Kidney tubule cell (primary cell): Measurements from ENCODE around the gene CXCL8.

Experiments used
- DNase-seq: peaks from one replicate; pipeline ENCODE4 v3.0.0-alpha.2; 2018; ENCODE audit warnings: low spot score

The CXCL8 gene

DNA sequence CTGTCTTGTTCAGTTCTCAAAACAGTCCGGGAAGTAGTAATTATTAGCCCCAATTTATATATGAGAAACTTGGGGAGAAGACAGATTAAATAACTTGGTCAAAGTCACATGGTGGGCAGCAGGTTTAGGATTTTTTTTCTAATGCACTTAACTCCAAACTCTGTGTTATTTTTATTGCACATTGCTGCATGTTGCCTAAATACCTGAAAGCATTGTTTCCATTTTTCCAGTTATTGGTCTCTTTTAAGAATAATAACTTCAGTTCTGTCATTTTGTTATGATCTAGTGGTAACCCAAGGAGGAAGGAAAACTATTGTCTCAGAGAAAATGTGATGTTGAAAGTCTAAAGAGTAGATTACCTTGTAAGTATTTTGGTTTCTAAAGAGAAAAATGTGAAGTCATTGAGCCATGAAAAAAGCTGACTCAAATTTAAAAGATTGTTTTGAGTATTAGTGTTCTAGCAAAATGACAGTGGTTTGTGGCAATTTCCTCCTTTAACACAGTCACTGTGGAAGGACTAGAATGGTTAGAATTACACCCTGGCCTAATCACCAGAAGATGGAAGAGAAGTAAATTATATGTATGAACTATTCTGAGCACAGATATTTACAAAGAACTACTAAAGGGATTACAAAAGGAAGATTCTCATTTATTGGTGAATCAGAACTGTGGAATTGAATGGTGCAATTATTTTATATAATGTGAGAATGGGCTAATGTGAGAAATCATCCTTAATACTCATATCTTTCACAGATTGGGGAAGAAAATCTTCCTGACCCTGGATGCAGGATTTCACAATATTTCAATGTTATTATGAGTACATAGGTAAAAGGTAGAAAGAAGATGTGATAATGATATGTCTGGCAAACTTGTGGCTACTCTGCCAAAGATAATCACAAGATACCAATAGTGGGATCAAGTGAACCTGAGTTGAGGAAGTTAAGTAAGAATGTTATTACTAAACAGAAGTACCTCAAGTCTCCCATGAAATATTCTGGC, 21.7 kb upstream of the CXCL8 start:
- DNase-seq: peak; percentile 85

DNA sequence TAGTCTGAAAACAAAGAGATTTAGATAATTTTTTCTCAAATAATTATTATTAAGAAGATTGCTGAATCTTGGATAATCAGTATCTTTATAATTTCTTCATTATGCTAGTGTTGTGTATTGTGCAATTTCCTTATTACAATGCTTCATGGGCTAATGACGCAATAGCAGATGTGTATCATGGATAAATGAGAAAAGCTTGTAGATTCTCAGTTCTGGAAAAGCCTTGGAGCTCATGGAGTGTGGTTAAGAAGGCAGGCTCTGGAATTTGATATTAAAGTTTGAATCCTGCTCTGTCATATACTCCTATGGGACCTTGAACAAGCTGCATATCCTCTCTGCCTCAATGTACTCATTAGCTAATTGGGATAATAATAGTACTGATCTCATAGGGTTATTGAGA, 18.9 kb upstream of the CXCL8 start:
- DNase-seq: peak; percentile 32

GRCh38 chr4:73721909-73722308, 18.5 kb upstream of the CXCL8 start:
- peak; percentile 72 for DNase-seq

- DNase-seq: peak; percentile 66
Observed at GRCh38 chr4:73723023-73723422, 17.3 kb upstream of the CXCL8 start.

- peak; percentile 51 for DNase-seq
Observed at GRCh38 chr4:73723928-73724327, 16.4 kb upstream of the CXCL8 start.

DNA sequence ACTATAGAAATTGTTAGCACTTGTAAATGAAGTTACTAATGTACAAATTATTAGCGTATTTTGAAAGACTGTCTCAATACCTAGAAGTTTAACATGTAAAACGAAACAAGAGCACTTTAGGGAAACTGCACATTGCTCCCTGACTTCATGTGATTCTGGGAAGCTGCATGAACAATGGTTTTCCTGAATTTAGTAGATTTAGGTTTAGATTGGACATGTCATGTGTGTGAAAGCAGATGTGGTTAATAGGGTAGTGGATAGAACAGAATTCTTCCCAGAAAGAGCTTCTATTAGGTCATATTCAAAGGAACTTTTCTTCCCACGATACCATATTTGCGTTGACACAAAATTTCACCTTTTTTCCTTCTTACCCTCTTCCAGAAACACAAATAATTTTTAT, 14.9 kb upstream of the CXCL8 start:
- DNase-seq: no peak

DNA sequence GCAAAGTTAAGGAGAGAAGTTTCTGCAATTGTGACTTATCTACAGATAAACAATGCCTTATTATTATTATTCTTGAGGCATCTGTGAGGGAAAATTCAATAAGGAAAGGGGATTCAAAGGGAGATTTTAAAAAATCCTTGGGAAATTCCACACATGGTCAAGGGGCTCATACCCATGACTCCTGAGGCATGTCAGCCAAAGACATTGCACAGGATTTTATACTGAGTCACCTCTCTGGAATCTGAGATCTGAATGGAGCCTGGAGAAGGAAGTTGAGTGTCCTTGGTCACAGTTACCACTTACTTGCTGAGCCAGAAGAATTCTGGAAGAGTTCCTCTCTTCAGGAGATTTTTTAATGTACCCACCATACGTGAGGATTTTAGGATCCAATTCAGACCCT, 14.4 kb upstream of the CXCL8 start:
- DNase-seq: peak; percentile 98

GRCh38 chr4:73727685-73728084, 12.7 kb upstream of the CXCL8 start:
- DNase-seq: peak; percentile 94

- no peak for DNase-seq
Observed at GRCh38 chr4:73728091-73728741, 12.2 kb upstream of the CXCL8 start.

GRCh38 chr4:73729534-73730165, 10.7 kb upstream of the CXCL8 start:
- DNase-seq: peak; percentile 82

- DNase-seq: peak; percentile 26
Observed at GRCh38 chr4:73730292-73730691, 10.1 kb upstream of the CXCL8 start.

GRCh38 chr4:73730867-73731266, 9.5 kb upstream of the CXCL8 start:
- DNase-seq: no peak

DNA sequence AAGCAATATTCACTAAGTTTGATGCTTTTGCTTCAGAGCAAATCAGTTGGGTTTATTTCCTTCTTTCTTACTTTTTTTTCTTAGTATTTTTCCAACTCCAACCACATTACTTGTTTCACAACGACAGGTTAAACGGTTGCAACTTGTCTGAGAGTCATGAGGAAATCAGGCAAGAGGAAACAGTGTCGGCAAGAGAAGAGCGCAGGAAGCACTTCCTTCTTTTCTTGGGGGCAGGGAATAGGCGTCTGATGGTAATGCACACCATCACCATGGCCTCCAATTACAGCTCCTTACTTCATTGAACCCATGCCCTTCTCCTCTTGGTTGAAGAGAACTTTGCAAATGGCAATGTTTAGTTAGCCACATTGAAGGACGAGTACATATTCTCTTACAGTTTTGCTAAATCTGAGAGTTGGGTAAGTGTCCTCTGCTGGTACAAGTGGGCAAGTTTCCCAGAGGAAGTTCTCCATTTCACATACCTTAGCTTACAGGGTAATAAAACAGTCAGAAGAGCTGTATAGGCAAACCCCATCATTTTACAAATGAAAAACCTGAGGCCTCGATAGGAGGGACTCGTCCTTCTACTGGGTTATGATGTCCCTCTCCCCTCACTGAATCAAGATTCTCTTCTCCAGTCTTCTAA, 8.3 kb upstream of the CXCL8 start:
- no peak for DNase-seq

- peak; percentile 34 for DNase-seq
Observed at GRCh38 chr4:73732759-73733431, 7.5 kb upstream of the CXCL8 start.

DNA sequence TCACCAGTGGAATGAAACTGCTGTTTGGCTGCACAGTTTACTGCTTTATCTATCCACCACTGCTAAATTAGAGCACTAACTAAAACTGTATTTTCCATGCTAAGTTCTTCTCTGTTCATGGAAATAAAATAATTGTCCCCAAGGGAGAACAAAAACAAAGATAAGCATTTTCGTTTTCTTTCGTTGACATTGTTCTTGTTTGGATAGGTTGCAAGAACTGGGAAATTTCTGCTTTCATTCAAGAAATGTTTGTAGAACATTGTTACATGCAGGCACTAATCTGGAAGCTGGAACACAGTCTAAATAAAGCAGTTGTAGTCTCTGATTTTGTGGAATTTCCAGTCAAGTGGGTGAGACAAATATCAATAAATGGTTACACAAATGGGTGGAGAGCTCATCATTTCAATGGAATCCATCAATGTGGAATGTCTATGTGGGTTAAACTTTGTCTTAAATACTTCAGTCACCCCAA, 5.8 kb upstream of the CXCL8 start:
- DNase-seq: peak; percentile 61

GRCh38 chr4:73735231-73735630, 5.1 kb upstream of the CXCL8 start:
- DNase-seq: peak; percentile 53

DNA sequence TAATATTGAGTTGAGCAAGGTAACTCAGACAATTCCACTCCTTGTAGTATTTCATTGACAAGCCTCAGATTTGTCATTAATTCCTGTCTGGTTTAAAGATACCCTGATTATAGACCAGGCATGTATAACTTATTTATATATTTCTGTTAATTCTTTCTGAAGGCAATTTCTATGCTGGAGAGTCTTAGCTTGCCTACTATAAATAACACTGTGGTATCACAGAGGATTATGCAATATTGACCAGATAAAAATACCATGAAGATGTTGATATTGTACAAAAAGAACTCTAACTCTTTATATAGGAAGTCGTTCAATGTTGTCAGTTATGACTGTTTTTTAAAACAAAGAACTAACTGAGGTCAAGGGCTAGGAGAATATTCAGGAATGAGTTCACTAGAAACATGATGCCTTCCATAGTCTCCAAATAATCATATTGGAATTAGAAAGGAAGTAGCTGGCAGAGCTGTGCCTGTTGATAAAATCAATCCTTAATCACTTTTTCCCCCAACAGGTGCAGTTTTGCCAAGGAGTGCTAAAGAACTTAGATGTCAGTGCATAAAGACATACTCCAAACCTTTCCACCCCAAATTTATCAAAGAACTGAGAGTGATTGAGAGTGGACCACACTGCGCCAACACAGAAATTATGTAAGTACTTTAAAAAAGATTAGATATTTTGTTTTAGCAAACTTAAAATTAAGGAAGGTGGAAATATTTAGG, 821 bp downstream of the CXCL8 start:
- DNase-seq: peak; percentile 39

DNA sequence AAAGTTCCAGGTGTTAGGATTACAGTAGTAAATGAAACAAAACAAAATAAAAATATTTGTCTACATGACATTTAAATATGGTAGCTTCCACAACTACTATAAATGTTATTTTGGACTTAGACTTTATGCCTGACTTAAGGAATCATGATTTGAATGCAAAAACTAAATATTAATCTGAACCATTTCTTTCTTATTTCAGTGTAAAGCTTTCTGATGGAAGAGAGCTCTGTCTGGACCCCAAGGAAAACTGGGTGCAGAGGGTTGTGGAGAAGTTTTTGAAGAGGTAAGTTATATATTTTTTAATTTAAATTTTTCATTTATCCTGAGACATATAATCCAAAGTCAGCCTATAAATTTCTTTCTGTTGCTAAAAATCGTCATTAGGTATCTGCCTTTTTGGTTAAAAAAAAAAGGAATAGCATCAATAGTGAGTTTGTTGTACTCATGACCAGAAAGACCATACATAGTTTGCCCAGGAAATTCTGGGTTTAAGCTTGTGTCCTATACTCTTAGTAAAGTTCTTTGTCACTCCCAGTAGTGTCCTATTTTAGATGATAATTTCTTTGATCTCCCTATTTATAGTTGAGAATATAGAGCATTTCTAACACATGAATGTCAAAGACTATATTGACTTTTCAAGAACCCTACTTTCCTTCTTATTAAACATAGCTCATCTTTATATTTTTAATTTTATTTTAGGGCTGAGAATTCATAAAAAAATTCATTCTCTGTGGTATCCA, 1.6 kb downstream of the CXCL8 start:
- peak; percentile 31 for DNase-seq

GRCh38 chr4:73742490-73743160, 2.3 kb downstream of the CXCL8 start:
- peak; percentile 52 for DNase-seq

DNA sequence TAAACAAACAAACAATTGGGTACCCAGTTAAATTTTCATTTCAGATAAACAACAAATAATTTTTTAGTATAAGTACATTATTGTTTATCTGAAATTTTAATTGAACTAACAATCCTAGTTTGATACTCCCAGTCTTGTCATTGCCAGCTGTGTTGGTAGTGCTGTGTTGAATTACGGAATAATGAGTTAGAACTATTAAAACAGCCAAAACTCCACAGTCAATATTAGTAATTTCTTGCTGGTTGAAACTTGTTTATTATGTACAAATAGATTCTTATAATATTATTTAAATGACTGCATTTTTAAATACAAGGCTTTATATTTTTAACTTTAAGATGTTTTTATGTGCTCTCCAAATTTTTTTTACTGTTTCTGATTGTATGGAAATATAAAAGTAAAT, 2.9 kb downstream of the CXCL8 start:
- DNase-seq: peak; percentile 29
